ENCODE data around the gene MSX1.
A peak's percentile ranks its signal among the peaks of the same experiment; 100 is the strongest.

MSX1 gene

GRCh38 chr4:4859325-4859798, at the start of gene MSX1:
TSS of gene MSX1 (plus strand) at chr4:4859665. CDS start at chr4:4859900, 235 bp downstream.
- H3K4me3 ChIP-seq (ENCODE audit: low read length): no peak within 1 kb of the TSS
- DNase-seq (ENCODE audit: low read depth): peak; percentile 59
- TF ChIP-seq CTCF (IDR thresholded peaks at IDR 0.05; ENCODE audit: insufficient read depth, low read depth, low read length, missing control alignments): no peak

GRCh38 chr4:4810092-4810774, 49.2 kb upstream of the MSX1 start:
- DNase-seq (ENCODE audit: low read depth): no peak
- TF ChIP-seq CTCF (IDR thresholded peaks at IDR 0.05; ENCODE audit: insufficient read depth, low read depth, low read length, missing control alignments): no peak
- no peak overlapping the region for H3K4me3 ChIP-seq (ENCODE audit: low read length)

DNA sequence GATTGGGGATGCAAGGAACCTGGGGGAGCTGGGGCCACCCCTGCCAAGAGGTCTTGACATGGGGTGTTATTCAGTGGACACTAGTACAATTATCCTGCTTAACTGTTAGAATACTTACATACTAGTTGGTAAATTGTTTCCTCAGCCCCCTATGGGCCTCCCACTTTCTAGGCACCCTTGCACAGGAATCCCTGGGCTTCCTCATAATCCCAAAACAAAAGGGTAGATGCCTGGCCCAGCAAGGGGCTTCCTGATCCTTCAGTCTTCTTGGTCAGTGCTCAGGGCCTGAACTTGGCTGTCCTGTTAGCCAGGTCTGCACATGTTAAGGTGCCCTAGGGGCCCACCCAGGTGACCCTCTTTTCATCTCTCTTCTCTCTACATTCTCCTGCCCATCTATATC, 48.7 kb upstream of the MSX1 start:
- H3K4me3 ChIP-seq (ENCODE audit: low read length): no peak overlapping the region
- DNase-seq (ENCODE audit: low read depth): no peak
- no peak for TF ChIP-seq CTCF (IDR thresholded peaks at IDR 0.05; ENCODE audit: insufficient read depth, low read depth, low read length, missing control alignments)

DNA sequence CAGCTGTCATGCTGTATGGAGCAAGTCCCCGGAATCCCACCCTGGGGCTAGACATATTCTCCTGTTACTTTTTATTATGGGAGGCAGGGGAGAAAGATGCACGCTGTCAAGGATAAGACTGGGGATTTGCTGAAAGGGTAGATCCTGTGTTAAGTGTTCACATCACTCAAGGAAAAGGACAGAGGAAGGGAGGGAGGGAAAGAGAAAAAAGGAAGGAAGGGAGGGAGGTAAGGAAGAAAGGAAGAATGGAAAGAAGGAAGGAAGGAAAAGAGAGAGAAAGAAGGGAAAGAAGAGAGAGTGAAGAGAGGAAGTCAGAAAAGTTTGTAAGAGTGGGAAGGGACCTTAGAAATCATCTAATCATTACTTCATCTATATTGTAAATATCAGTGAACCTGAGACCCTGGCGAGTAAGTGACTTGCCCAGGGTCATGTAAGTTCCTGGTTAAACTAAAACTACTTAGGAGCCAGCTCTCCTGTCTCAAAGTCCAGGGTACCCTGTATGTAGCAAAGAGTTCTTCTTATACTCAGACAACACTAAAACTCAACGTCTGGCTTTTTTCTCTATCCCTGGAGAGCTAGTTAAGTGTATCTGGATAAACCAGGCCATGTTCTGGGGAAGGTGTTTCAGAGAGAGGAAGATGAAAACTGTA, 47.2 kb upstream of the MSX1 start:
- TF ChIP-seq CTCF (IDR thresholded peaks at IDR 0.05; ENCODE audit: insufficient read depth, low read depth, low read length, missing control alignments): no peak
- H3K4me3 ChIP-seq (ENCODE audit: low read length): no peak overlapping the region
- DNase-seq (ENCODE audit: low read depth): no peak

DNA sequence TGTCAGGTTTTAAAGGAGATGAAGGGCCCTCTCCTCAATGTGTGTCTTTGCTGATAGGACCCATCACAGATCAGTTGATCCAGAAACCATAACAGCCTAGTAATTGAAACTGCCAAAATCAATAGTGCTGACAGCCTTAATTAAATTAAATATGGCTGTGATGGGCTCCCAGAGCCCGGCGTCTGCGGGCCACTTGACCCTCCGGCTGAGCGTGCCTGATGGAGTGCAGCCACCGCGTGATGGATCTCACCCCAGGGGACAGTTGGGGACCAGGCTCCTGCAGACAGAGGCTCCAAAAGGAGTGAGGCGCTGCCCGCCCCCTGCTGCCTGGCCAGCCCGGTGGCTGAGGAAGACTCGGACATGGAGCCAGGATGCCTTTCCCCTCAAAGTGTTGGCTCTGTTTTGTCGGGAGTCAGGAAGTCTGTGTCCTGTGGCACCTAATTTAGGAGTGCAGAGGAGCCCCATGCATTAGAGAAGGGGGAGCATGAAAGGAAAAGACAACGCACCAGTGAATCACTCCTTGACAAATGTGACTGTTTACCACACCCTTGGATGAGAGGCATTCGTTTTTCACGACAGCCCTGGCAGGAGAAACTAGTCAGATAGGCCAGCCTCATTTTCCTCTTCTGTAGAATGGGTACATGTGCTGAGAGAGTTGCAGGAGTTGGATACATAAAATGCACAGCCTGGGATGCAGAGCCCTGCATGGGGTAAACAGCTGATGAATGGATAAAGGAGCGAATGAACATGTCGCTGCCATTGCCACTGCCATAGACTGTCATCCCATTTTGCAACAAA, 40.9 kb upstream of the MSX1 start:
- no peak for TF ChIP-seq CTCF (IDR thresholded peaks at IDR 0.05; ENCODE audit: insufficient read depth, low read depth, low read length, missing control alignments)
- DNase-seq (ENCODE audit: low read depth): no peak
- no peak overlapping the region for H3K4me3 ChIP-seq (ENCODE audit: low read length)

GRCh38 chr4:4819213-4819606, 40.3 kb upstream of the MSX1 start:
- DNase-seq (ENCODE audit: low read depth): no peak
- TF ChIP-seq CTCF (IDR thresholded peaks at IDR 0.05; ENCODE audit: insufficient read depth, low read depth, low read length, missing control alignments): no peak

More at GRCh38 chr4:4819213-4819606, 40.3 kb upstream of the MSX1 start:
- no peak overlapping the region for H3K4me3 ChIP-seq (ENCODE audit: low read length)

All from epithelial cell of esophagus (primary cell).